Midbrain (tissue), 1 donor: ENCODE data around the gene IL6ST.

Source experiments
- DNase-seq: peaks from one replicate; lab custom pipeline; 2025; lab: John Stamatoyannopoulos, UW

Gene IL6ST

DNA sequence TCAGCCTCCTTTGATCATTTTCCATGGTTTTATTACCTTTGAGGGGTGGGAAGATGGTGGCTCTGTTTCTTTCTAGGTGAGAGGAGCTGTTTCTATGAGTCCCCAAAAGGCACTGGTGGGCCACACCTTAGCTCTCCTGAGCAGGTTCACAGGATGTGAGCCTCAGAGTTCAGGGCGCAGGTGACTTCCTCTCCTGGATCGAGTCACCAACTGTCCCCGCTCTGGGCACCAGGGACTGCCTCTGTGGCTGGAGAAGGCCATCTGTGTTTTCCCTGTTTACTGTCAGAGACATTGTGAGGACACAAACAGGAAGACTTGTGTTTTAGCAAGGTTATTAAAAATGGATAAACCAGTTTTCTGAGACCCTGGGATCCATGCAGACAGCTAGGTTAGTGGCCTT is 75.1 kb downstream of the IL6ST start:
- DNase-seq: no peak

DNA sequence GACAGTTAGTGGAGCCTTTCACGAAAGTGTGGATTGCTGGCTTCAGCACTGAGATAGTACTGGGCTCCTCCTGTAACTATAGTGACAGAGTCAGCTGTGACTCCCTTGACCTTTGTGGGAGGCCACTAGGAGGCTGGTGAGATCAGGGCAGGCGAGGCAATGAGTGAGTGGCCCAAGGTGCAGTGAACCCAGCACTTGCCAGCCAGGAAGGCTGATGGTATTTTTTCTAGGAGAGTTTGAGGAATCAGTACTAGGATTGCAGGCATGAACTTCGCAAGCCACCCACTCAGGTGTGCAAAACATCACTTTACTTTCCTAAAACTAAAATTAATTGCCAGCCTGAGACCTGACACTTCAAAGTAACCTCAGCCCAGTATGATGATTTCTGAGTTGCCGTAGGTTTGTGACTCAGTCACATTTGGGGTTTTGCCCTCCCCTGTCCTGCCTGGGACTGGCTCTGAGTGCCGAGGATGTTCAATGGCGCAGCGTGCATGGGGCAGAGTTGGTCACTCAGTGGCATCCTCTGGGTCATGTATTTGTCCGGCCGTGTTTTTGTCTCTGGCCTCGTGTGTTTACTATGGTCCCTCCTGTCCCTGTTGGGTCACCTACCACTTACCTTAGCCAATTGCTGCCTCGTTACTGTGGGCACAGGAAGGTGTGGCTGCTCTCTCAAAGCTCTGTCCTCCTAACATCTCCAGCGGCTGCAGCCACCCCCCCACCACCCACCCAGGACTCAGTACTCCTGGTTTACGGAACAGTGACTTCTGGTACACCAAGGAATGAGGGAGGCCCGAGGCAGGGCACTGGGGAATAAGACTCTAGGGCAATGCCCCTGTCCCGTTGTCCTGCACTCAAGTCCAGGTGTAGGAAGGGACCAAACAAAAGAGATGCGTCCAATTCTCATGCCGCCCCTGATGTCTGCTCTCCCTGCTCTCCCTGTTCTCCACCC is 76.4 kb downstream of the IL6ST start:
- no peak for DNase-seq

DNA sequence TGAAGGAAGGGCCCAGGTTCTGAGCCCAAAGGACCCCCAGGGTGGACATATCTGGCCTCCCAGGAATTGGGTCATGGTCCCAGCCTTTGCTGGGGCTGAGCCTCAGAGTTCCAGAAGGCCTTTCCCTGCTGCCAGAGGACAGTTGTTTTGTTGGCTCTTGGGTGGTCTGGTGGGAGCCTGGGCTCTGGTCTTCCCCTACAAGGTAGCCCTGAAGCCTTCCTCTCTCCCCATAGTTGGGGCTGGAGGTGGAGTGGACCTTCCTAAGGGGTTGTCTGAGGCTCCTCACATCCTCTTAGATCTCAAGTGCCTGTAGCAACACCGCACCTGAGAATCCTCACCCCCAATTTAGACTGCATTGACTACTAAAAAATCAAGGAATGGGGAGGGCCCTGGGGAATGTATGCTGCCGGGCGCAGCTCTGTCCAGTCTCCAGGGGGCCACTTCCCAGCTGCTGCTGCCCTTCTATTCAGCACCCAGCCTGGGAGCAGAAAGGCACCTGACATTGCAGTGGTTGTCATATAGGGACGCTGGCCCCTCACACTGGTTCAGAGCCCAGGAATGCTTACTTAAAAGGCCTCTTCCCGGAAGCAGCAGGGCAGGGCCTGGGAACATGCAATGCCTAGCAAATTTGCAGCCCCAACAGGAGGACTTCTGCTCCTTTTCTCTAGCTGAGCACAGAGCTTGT is 77.2 kb downstream of the IL6ST start:
- DNase-seq: no peak

DNA sequence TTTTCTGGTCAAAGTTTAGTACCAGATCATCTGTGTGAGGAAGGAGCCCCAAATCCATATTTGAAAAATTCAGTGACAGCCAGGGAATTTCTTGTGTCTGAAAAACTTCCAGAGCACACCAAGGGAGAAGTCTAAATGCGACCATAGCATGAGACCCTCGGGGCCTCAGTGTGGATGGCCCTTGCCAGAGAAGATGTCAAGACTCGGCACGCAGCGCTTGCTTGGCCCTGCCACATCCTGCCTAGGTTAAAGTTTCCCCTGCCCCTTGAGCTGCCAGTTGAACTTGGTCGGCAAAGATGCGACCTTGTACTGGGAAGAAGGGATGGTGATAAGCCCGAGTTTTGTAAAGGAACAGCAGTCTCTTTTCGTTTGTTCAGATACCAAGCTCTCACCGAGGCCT is 77.8 kb downstream of the IL6ST start:
- no peak for DNase-seq

DNA sequence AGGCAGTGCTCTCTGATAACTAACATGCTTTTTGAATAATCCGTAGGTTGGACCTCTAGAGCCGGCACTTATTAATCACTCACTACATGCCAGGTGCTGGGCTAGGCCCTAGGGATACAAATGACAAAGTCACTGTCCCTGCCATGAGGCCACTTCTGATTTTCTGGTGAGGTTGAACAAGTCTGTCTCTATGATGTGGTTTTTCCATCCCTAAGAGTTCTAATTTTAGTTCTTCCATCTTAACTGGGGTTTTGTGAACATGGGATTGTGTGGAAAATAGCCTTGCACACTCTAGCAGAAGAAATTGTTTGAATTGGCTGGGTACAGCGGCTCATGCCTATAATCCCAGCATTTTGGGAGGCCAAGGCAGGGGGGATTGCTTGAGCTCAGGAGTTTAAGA is 79.0 kb downstream of the IL6ST start:
- DNase-seq: no peak

DNA sequence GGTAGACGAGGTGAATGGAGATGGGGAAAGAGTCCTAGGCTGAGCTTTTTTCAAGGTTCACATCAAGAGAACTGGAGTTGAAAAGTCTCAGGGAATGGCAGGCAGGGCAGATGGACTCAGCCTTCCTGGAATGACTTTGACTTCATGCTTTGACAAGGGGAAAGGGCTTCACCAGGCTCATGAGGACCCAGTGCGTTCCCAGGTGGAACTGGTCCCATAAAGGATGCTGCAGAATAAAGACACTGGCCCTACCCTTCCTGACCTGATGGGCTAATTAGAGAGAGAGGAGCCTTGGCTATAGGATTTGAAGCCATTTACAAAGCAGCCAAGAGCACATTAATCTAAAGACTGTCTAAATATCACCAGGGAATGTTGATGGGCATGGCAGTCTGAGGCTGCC is 79.8 kb downstream of the IL6ST start:
- no peak for DNase-seq

DNA sequence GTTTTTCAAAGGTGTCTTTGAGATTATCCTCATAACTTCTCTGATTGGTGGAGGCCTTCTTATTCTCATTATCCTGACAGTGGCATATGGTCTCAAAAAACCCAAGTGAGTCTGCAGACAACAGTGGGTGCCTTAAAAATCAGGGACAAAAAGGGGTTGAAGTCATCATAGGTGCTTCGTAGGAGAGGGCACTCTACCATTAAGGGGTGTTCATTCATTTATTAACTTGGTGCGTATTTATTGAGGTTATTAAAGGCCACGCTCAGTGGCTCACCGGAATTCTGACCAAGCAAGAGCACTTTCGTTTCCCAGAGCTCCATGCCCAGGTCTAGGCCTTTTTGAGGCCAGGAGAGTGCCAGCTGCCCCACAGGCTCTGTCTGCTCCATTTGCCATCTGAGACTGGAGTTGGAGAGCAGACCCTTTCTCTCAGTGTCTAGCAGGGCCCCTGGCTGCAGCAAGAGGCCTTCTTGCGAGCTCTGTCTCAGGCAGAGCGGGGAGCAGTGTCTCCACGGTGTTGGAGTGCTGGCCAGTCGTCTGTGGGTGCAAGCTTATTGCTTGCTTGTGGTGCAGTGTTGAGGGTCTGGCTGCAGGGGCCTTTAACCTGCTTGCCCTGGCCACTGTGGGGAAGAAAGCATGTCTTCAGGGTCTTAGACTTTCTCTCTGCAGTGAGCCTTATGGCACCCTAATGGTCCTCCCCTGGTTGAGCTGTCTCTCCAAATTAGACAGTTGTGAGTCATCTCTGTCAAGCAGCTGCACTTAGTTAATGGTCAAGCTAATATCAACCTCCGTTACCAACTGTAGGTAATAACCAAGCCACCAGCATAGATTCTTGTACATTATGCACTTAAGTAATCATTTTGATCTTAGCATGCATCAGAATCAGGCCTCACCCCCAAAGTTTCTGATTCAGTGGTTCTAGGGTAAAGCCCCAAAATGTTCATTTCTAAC is 81.0 kb downstream of the IL6ST start:
- no peak for DNase-seq

DNA sequence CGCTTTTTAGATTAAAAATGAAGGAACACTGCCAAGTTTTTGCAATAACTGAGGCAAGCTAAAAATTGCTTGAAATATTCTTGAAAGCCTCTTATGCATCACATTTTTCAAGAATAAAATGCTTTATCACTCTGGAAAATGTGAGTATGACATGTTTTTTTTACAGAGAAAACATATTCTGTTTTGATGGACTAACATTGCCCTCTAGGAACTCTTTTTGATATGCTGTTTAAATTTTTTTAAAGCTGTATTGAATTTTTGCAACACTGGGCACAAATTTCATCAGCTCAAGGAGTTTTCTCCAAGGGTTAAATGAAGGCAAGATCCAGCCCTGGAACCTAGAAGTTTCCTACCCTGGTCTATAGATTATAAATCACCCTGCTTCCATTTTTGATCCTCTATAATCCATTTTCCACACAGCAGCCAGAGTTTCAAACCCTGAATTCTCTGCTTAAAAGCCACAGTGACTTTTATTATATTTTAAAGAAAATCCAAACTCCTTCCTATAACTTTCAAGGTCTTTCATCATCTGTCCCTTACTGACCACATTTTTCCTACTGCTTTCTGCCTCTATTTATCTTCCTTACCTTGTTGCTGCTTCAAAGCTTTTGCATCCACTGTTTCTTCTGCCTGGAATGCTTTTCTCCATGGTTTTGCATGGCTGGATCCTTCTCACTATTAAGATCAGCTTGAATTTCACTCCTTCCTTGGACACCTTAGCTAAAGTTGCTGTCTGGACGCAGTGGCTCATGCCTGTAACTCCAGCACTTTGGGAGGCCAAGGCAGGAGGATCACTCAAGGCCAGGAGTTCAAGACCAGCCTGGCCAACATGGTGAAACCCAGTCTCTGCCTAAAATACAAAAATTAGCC is 82.7 kb downstream of the IL6ST start:
- no peak for DNase-seq

DNA sequence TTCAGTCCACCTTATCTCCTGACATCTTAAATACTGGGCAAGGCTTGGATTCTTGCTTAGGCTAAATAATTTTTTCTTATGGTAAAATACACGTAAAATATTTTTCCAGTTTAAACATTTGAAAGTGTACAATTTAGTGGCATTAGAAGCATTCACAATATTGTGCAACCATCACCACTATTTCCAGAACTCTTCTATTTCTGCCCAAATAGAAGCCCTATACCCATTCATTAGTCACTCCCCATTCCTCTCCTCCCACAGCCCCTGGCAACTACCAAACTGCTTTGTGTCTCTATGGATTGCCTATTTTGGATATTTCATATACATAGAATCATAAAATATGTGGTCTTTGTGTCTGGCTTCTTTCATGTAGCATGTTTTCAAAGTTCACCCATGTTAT is 86.0 kb downstream of the IL6ST start:
- no peak for DNase-seq

DNA sequence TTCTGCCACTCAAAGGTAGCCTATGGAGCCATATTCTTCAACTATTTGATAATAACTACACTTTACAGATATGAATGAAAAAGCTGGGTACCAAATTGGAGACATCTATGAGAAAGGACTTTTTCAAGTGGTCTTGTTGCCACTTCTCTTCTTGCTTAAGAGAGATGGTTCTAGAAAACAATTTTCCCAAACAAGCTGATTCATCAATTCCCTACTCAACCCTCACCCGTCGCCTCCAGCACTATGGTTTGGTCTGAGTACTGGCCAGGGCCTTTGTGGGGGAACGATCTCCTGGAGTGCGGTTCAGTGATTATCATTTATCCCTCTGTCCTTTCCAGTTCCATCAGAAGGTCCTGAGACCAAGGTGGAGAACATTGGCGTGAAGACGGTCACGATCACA is 86.8 kb downstream of the IL6ST start:
- no peak for DNase-seq

DNA sequence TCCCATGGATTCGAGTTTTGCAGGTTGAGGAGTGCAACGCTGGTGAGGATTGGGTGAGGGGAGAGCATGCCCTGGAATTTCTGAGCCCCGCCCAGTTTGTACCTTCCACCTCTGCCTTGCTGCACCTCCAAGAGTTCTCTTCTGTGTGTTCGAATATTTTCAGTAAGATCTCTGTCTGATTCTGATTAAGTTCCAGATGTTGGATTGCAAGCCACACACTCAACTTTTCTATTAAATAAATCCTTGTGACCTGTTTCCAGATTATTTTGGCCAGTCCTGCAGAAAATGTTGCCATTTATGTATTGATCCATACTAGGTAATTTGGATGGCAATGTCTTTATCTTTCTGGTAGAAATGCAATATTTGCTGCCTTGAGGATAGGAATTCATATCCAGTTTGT is 89.5 kb downstream of the IL6ST start:
- no peak for DNase-seq

DNA sequence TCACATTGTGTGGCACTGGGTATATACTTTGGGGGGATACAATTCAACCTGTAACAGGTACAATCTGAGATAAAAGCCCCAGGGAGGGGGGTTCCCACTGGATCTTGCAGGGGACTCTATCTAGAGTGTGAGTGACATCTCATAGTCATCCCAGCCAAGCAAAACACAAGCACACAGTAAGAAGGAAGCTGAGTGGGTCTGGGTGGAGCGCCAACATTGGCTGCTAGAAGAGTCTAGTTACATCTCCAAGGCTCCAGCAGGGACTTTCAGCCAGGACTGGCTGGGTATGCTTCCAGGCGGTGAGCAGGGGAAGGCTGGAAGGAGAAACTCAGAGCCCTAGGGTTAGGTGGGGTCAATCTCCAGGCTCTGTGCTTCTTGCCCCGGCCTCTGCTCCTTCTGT is 90.6 kb downstream of the IL6ST start:
- DNase-seq: peak; percentile 31

DNA sequence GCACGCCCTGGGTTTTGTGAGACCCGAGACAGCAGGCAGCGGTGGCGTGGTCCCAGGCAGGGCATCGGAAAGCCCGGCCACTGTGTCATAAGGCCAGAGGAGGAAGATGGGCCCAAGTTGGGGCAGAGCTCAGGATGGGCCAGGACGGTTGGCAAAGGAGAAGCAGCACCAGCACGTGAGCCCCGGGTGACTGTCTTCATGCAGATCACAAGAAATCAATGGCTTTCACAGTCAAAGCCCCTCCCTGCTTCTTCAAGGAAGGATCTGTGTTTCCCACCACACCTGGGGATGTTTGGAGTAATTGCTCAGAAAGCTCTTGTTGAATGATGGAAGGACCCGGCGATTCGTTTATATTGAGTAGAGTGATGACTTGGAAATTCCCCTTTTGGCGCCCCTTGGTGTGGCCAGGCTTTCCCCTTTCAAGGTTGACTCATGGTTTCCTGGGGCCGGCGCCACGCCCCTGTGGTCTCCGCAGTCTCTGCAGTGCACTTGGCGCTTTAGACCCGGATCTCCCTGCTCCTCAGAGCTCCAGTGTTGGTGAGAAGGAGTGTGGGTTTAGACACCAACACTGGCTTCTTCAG is 91.6 kb downstream of the IL6ST start:
- no peak for DNase-seq

DNA sequence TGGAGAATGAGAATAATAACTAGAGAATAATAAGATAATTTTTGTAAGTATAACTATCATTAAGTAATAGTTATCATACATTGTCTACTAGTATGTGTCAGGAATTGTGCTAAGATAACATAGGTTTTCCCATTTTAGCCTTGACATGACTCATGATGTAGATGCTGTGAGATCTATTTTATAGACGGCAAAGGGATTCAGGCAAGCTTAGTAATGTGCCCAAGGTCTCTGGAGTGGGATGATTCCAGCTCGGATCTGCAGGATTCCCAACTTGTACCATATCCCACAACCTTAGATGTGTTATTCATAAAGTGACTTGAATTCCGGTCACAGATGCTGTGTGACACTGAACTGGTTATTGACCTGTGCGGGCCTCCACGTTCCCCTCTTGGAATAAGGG is 92.1 kb downstream of the IL6ST start:
- no peak for DNase-seq

DNA sequence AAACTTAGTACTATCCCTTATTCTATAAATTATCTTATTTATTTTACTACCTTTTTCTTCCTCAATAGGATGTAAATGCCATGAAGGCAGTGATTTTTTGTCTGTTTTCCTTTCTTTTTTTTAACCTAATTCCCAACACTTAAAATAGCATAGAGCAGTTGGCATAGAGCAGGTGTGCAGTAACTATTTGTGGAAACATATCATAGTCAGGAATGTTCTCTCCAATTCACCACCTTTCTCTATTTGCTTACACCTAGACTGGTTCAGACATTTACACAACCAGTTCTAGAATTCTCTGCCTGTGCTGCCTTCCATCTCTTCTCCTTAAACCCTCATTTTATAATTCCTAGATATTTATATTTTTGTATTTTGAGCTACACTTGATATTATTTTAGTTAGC is 94.0 kb downstream of the IL6ST start:
- no peak for DNase-seq

DNA sequence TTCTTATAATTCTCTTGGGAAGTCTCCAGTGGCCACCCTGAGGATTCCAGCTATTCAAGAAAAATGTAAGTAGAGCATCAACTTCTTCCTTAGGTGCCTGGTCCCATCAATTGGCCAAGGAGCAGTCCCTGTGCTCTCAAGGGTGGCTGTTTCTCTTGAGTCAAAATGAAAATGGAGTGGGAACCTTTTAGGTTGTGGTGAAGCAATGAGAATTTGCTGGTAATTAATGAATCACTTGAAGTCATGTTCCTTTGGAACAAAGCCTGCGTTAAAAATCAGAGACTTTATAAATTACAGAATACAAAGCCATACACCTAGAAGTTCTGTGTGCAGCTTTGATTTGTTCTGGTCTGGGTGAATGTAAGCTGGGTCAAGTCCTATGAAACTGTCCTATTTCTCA is 94.7 kb downstream of the IL6ST start:
- no peak for DNase-seq

DNA sequence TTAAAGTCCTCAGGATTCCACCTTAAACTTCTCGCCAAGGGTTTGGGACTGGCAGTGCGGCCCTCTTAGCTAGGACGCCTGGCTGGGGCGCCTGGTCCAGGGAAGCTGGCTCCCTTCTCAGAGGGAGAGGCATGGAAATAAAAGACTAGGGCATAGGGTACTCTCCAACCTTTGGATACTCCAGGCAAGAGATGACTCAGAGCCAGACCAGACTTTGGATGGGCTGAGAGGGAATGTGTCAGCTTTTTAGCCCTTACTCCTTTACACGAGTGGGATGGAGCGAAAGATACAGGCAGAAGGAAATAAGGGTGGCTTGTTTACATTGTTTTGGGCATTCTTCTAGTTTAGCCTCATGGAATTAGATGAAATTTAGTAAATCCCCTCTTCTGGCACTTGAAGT is 95.4 kb downstream of the IL6ST start:
- DNase-seq: no peak

DNA sequence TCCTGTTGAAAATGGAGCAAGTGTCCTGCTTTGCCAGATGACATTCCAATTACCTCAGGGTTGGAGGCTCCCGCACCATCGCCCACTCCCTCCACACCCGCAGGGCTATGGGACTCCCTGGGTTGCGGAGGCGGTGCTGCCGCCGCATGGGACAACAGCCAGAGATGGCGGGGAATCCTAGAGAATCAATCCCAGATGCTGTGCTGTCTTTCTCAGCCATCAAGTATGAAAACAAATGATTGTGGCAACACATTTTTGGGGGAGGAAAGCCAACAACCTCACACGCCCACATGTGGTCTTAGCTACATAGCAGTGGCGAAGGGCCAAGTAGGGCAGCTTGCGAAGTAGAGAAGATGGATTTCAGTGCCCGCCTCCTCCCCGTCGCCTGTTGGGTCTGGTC is 96.9 kb downstream of the IL6ST start:
- DNase-seq: no peak

DNA sequence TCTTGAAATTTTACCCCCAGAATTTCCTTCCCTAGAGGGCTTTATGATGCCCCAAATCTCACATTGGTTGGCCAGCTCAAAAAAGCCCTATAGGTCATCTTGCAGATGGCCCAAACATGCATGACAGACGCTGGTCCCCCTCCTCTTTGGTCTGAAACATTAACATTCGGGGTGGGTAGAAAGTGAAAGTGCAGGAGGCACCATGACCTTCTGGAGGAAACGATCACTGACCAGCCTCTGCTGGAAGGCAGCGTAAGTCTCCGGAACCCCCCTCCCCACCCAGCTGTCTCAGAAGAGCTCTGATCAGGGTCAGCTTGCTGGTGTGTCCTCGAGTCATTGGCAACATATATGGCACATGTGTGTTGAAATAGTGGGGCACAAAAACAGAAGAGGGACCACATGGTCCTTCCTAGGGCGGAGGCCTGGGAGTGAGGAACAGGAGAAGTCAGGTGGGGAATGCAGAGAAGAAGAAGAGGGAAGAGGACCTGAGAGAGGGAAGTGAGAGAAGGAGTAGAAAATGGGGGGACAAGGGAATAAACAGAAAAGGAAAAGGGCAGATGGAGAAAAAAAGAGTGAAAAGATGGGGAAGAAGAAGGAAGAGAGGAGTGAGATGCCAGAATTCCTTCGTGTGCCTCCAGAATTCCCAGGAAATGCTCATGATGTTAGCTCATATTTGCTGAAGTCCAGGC is 97.4 kb downstream of the IL6ST start:
- no peak for DNase-seq

DNA sequence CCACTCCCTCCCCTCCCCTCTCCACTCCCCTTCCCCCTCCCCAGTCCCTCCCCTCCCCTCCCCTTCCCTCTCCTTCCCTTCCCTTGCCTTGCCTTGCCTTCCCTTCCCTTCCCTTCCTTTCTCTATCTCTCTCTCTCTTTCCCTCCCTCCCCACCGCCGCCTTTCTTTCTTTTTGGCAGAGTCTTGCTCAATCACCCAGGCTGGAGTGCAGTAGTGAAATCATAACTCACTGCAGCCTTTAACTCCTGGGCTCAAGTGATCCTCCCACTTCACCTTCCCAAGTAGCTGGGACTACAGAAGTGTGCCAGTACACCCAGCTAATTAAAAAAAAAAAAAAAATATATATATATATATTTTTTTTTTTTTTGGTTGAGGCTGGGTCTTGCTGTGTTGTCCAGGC is 98.1 kb downstream of the IL6ST start:
- DNase-seq: no peak
